Panc1 (cell line): Measurements from ENCODE around the gene PRAMEF20. TPM values are rescaled to one million over a fixed set of nuclear protein-coding genes. Genes with fewer than 3 reads are reported as not detected.
A peak's percentile ranks its signal among the peaks of the same experiment; 100 is the strongest.
"Not testable (repeated sequence)": the region's sequence is repeated elsewhere in the genome, so short reads cannot be mapped to it uniquely, and the experiment has no call there.

Experiments
- ATAC-seq: fragments of 200-7000 bp; cut with Tn5 transposase; 2 replicates; pipeline ENCODE4 v1.9.1; 2020; ENCODE audit warnings: mild to moderate bottlenecking, moderate library complexity
- Bru-seq: library from RNA; stranded (reverse); fragments of 400-500 nt; gene quantifications from one replicate; lab custom pipeline; 2021; lab: Mats Ljungman, UMichigan
- BruChase-seq, 2 experiments: library from RNA; stranded (reverse); fragments of 400-500 nt; gene quantifications; one replicate each; lab custom pipeline; 2021; lab: Mats Ljungman, UMichigan
- BruUV-seq: library from RNA; stranded (reverse); fragments of 400-500 nt; replicated peaks from 2 replicates; lab custom pipeline; 2021; lab: Mats Ljungman, UMichigan
- CTCF ChIA-PET: fragments of 300-600 bp; sonication (Branson Sonifier 250); formaldehyde crosslinking; loops from one replicate; lab custom pipeline; 2022; ENCODE audit warnings: antibody characterized with exemption; lab: Charles Lee
- POLR2A ChIA-PET: fragments of 300-600 bp; sonication (Branson Sonifier 250); formaldehyde crosslinking; loops from one replicate; lab custom pipeline; 2022; ENCODE audit warnings: antibody characterized with exemption; lab: Charles Lee
- DNase-seq: peaks from one replicate; pipeline ENCODE4 v3.0.0-alpha.2; 2010; ENCODE audit warnings: low read depth, low spot score
- H3K27ac ChIP-seq: 2 replicates; pipeline ENCODE4 v1.5.1; 2011; ENCODE audit warnings: mild to moderate bottlenecking, low read length, inconsistent platforms
- H3K27me3 ChIP-seq: fragments of 200-500 bp; sonication (Bioruptor generic); 2 replicates; pipeline ENCODE4 v1.6.0; 2014; ENCODE audit warnings: low read length, inconsistent platforms; ENCODE audit not compliant: control insufficient read depth, insufficient read depth
- H3K36me3 ChIP-seq: fragments of 200-500 bp; sonication (Bioruptor generic); 2 replicates; pipeline ENCODE4 v1.5.1; 2014; ENCODE audit warnings: inconsistent platforms, mild to moderate bottlenecking, low read length, moderate library complexity; ENCODE audit not compliant: control insufficient read depth, insufficient read depth
- H3K4me1 ChIP-seq: 2 replicates; pipeline ENCODE4 v1.5.1; 2011; ENCODE audit warnings: inconsistent platforms, mild to moderate bottlenecking, low read length, moderate library complexity; ENCODE audit not compliant: control insufficient read depth, insufficient read depth
- H3K4me3 ChIP-seq, 2 experiments: 2 replicates each; pipeline ENCODE4 v1.5.1; 2011 to 2012; ENCODE audit warnings: low read depth in 2 of 2, low read length in 2 of 2, mild to moderate bottlenecking in 2 of 2, inconsistent platforms in 1 of 2, moderate library complexity in 1 of 2
- H3K9me3 ChIP-seq: fragments of 200-500 bp; sonication (Bioruptor generic); 2 replicates; pipeline ENCODE4 v1.5.1; 2014; ENCODE audit warnings: low read depth, mild to moderate bottlenecking, inconsistent platforms, low read length, moderate library complexity; ENCODE audit not compliant: control insufficient read depth, insufficient read depth
- CTCF ChIP-seq: fragments of 450-650 bp; IDR thresholded peaks from 2 replicates; pipeline ENCODE4 v1.5.1; 2017; ENCODE audit warnings: mild to moderate bottlenecking
- in situ Hi-C: cut with HindIII; loops from 2 replicates; pipeline ENCODE4 v1.10.0; 2016; ENCODE audit warnings: low sequenced_read_pairs, low pct_unique_long_range_greater_than_20kb
- intact Hi-C: fragments of 100-400 bp; cut with micrococcal nuclease; formaldehyde crosslinking; loops from one replicate; pipeline ENCODE4 v1.10.0; 2022; ENCODE audit not compliant: unreplicated experiment
- long read RNA-seq: library from polyadenylated mRNA; unstranded; transcript quantifications from one replicate; pipeline ENCODE4 v2.0.0, GENCODE V29; 2021; ENCODE audit not compliant: unreplicated experiment
- polyA plus RNA-seq: library from polyadenylated mRNA; unstranded; fragments of >200 nt; gene quantifications from one replicate; pipeline ENCODE4 v1.2.1, GENCODE V29; 2012; ENCODE audit warnings: missing spikeins; ENCODE audit not compliant: insufficient read length
- total RNA-seq: library from RNA; stranded (reverse); gene quantifications from one replicate; pipeline ENCODE4 v1.2.1, GENCODE V29; 2021; ENCODE audit not compliant: unreplicated experiment

PRAMEF20 gene
- total RNA-seq (not detected), Bru-seq, nascent RNA (not detected), BruChase-seq, experiment 1, labeled RNA remaining after a 2-hour chase (not detected), BruChase-seq, experiment 2, labeled RNA remaining after a 6-hour chase (not detected)
- not detected for polyA plus RNA-seq
- long read RNA-seq, result 0 reads

- H3K9me3 ChIP-seq, H3K27ac ChIP-seq, intact Hi-C loops, ATAC-seq, CTCF ChIA-PET, DNase-seq, H3K4me1 ChIP-seq, H3K27me3 ChIP-seq, BruUV-seq, H3K36me3 ChIP-seq, H3K4me3 ChIP-seq, in situ Hi-C loops, POLR2A ChIA-PET: not testable (repeated sequence)
These were observed at the start of gene PRAMEF20 for GRCh38 chr1:13410150-13410549. TSS of gene PRAMEF20 (plus strand) at chr1:13410450. CDS start at chr1:13416355, 5,905 bp downstream.

- CTCF ChIA-PET, POLR2A ChIA-PET, H3K9me3 ChIP-seq, H3K27me3 ChIP-seq, H3K27ac ChIP-seq, H3K36me3 ChIP-seq, H3K4me1 ChIP-seq, BruUV-seq, DNase-seq, in situ Hi-C loops, ATAC-seq, H3K4me3 ChIP-seq: not testable (repeated sequence)
- intact Hi-C loops, result loop anchor here (10.0 kb wide), 1 partner anchor 62 kb away; no protein-coding TSS in a partner anchor
These were observed 47.9 kb upstream of the PRAMEF20 start for GRCh38 chr1:13362364-13362763.

GRCh38 chr1:13364928-13365327, 45.3 kb upstream of the PRAMEF20 start:
- H3K27me3 ChIP-seq, CTCF ChIA-PET, H3K4me1 ChIP-seq, DNase-seq, POLR2A ChIA-PET, H3K4me3 ChIP-seq, H3K36me3 ChIP-seq, in situ Hi-C loops, H3K27ac ChIP-seq, H3K9me3 ChIP-seq, BruUV-seq, ATAC-seq: not testable (repeated sequence)
- intact Hi-C loops, result loop anchor here (10.0 kb wide), 1 partner anchor 60 kb away; no protein-coding TSS in a partner anchor

GRCh38 chr1:13366536-13366935, 43.7 kb upstream of the PRAMEF20 start:
- DNase-seq, CTCF ChIA-PET, H3K4me3 ChIP-seq, H3K27me3 ChIP-seq, POLR2A ChIA-PET, H3K9me3 ChIP-seq, H3K27ac ChIP-seq, H3K4me1 ChIP-seq, in situ Hi-C loops, ATAC-seq, H3K36me3 ChIP-seq, BruUV-seq: not testable (repeated sequence)
- intact Hi-C loops, result loop anchor here (10.0 kb wide), 1 partner anchor 58 kb away; no protein-coding TSS in a partner anchor

- H3K36me3 ChIP-seq, CTCF ChIA-PET, in situ Hi-C loops, H3K27ac ChIP-seq, BruUV-seq, DNase-seq, H3K9me3 ChIP-seq, POLR2A ChIA-PET, H3K27me3 ChIP-seq, ATAC-seq, H3K4me3 ChIP-seq, H3K4me1 ChIP-seq: not testable (repeated sequence)
- intact Hi-C loops, result loop anchor here (10.0 kb wide), 1 partner anchor 56 kb away; no protein-coding TSS in a partner anchor
- TF ChIP-seq CTCF, result peak; percentile 51; the same call in 1 of the 2 replicates
These were observed 41.7 kb upstream of the PRAMEF20 start for GRCh38 chr1:13368544-13368943.

- intact Hi-C loops, H3K36me3 ChIP-seq, CTCF ChIA-PET: not testable (repeated sequence)
These were observed 31.3 kb upstream of the PRAMEF20 start for GRCh38 chr1:13378983-13379382.

GRCh38 chr1:13380380-13380779, 29.9 kb upstream of the PRAMEF20 start:
- H3K27me3 ChIP-seq, H3K36me3 ChIP-seq, intact Hi-C loops, CTCF ChIA-PET, H3K9me3 ChIP-seq, in situ Hi-C loops, ATAC-seq, H3K4me1 ChIP-seq, DNase-seq, BruUV-seq, H3K4me3 ChIP-seq, H3K27ac ChIP-seq: not testable (repeated sequence)
- POLR2A ChIA-PET, result interaction anchor here (0.6 kb wide), 1 partner anchor 45 kb away, joined by 4 read pairs; no protein-coding TSS in a partner anchor

More at GRCh38 chr1:13378983-13379382, 31.3 kb upstream of the PRAMEF20 start:
- BruUV-seq, DNase-seq, H3K4me3 ChIP-seq, H3K9me3 ChIP-seq, POLR2A ChIA-PET, ATAC-seq, H3K4me1 ChIP-seq, H3K27me3 ChIP-seq, in situ Hi-C loops, H3K27ac ChIP-seq: not testable (repeated sequence)
